MCF 10A (cell line): ENCODE measurements around the gene CHSY3. TPM values are rescaled to one million over a fixed set of nuclear protein-coding genes. Genes with fewer than 3 reads are reported as not detected.
A peak's percentile ranks its signal among the peaks of the same experiment; 100 is the strongest.

Experiments
- BruUV-seq: library from RNA; stranded (reverse); fragments of 400-500 nt; replicated peaks from 2 replicates; lab custom pipeline; 2021; lab: Mats Ljungman, UMichigan
- CTCF ChIA-PET: fragments of 300-600 bp; sonication (Branson Sonifier 250); formaldehyde crosslinking; extraction: SDS; loops from one replicate; lab custom pipeline; 2021; ENCODE audit warnings: antibody characterized with exemption, inconsistent platforms; lab: Yijun Ruan, JAX
- POLR2A ChIA-PET: fragments of 300-600, 350-650 bp; sonication (Branson Sonifier 250); formaldehyde crosslinking; extraction: SDS; loops from one replicate; lab custom pipeline; 2020; ENCODE audit warnings: antibody characterized with exemption, inconsistent platforms; lab: Yijun Ruan, JAX
- DNase-seq: peaks from one replicate; pipeline ENCODE4 v3.0.0-alpha.2; 2018; ENCODE audit not compliant: unreplicated experiment
- H3K27ac Mint-ChIP-seq: one replicate; pipeline ENCODE4 v1.8.0; 2022; ENCODE audit warnings: mild to moderate bottlenecking, low read depth, mixed read lengths; ENCODE audit not compliant: unreplicated experiment
- H3K27me3 Mint-ChIP-seq: one replicate; pipeline ENCODE4 v1.8.0; 2022; ENCODE audit warnings: mixed read lengths; ENCODE audit not compliant: insufficient read depth, unreplicated experiment
- H3K36me3 Mint-ChIP-seq: one replicate; pipeline ENCODE4 v1.8.0; 2022; ENCODE audit warnings: mild to moderate bottlenecking, moderate library complexity, mixed read lengths; ENCODE audit not compliant: insufficient read depth, unreplicated experiment
- H3K4me1 Mint-ChIP-seq: one replicate; pipeline ENCODE4 v1.8.0; 2022; ENCODE audit warnings: mixed read lengths; ENCODE audit not compliant: insufficient read depth, unreplicated experiment
- H3K4me3 Mint-ChIP-seq: one replicate; pipeline ENCODE4 v1.8.0; 2022; ENCODE audit warnings: mild to moderate bottlenecking, moderate library complexity, mixed read lengths; ENCODE audit not compliant: unreplicated experiment
- H3K9me3 Mint-ChIP-seq: one replicate; pipeline ENCODE4 v1.8.0; 2022; ENCODE audit warnings: mixed read lengths; ENCODE audit not compliant: unreplicated experiment
- intact Hi-C: fragments of 100-400 bp; cut with micrococcal nuclease; formaldehyde crosslinking; loops from 2 replicates; pipeline ENCODE4 v1.14.1; 2022
- total RNA-seq: library from RNA; stranded (reverse); gene quantifications from 2 replicates; pipeline ENCODE4 v1.2.3, GENCODE V29; 2022
- TF ChIP-seq, protein P1 (sequence below): fragments of 200-600 bp; IDR thresholded peaks from one replicate; pipeline ENCODE4 v1.8.0; 2022; ENCODE audit warnings: antibody characterized with exemption, mild to moderate bottlenecking; ENCODE audit not compliant: unreplicated experiment

The CHSY3 gene
- total RNA-seq, 1 experiment from 2014 or later = 0.82 TPM

DNA sequence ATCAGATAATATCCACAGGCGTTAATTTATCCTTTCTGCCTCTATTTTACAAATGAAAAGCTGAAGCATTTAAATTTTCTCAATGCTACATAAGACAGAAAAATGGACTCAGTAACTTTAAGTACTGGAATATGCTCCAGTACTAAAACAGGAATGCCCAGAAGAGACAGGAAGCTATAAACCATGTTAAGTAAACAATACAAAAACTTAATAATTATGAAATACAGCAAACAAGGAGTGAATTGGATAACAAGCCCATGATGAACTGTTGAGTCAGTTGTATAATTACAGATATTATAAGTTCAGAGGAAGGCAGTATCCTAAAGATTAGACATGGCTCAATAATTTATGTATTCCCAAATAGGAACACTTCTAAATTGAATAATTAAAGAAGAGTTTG lies 148.5 kb downstream of the CHSY3 start:
- Mint-ChIP-seq H3K4me3 (no peak overlapping the region), H3K4me1 (peaks cover 5% of the 10 kb centered on the region), H3K36me3 (no peaks in the 10 kb centered on the region), H3K27me3 (no peaks in the 10 kb centered on the region), H3K9me3 (no peaks in the 10 kb centered on the region), H3K27ac (no peak overlapping the region)
- POLR2A ChIA-PET = no interaction called here
- BruUV-seq = no TSS peak
- TF ChIP-seq, protein P1, sequence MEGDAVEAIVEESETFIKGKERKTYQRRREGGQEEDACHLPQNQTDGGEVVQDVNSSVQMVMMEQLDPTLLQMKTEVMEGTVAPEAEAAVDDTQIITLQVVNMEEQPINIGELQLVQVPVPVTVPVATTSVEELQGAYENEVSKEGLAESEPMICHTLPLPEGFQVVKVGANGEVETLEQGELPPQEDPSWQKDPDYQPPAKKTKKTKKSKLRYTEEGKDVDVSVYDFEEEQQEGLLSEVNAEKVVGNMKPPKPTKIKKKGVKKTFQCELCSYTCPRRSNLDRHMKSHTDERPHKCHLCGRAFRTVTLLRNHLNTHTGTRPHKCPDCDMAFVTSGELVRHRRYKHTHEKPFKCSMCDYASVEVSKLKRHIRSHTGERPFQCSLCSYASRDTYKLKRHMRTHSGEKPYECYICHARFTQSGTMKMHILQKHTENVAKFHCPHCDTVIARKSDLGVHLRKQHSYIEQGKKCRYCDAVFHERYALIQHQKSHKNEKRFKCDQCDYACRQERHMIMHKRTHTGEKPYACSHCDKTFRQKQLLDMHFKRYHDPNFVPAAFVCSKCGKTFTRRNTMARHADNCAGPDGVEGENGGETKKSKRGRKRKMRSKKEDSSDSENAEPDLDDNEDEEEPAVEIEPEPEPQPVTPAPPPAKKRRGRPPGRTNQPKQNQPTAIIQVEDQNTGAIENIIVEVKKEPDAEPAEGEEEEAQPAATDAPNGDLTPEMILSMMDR = no peak
- DNase-seq = peak; percentile 35
- CTCF ChIA-PET = interaction anchor here (0.9 kb wide), 1 partner anchor 12 kb away, joined by 3 read pairs; no protein-coding TSS in a partner anchor
- intact Hi-C loops = no loop called here

GRCh38 chr5:130055572-130055971 lies 151.3 kb downstream of the CHSY3 start:
- TF ChIP-seq, protein P1 = no peak
- intact Hi-C loops = no loop called here
- Mint-ChIP-seq H3K36me3 (no peaks in the 10 kb centered on the region), H3K27ac (no peak overlapping the region), H3K4me3 (no peak overlapping the region), H3K9me3 (peaks cover 12% of the 10 kb centered on the region), H3K27me3 (no peaks in the 10 kb centered on the region), H3K4me1 (peaks cover 5% of the 10 kb centered on the region)
- BruUV-seq = no TSS peak
- POLR2A ChIA-PET = interaction anchor here (0.5 kb wide), 1 partner anchor 1739 kb away, joined by 3 read pairs; no protein-coding TSS in a partner anchor
- no peak for DNase-seq
- CTCF ChIA-PET = interaction anchor here (0.6 to 1.1 kb wide), 4 partner anchors 25 to 959 kb away, joined by 3 to 5 read pairs (median 4); no protein-coding TSS in a partner anchor

DNA sequence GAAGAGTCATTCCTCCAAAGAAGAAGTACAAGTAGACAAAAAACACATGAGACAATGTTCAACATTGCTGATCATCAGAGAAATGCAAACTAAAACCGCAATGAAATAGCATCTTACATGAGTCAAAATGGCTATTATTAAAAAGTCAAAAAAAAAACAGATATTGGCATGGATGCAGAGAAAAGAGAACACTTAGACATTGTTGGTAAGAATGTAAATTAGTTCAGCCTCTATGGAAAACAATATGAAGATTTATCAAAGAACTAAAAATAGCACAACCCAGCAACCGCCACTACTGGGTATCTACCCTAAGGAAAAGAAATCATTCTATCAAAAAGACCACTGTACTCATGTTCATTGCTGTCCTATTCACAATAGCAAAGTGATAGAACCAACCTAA lies 157.5 kb downstream of the CHSY3 start:
- TF ChIP-seq, protein P1 = no peak
- CTCF ChIA-PET = no interaction called here
- POLR2A ChIA-PET = interaction anchor here (0.6 to 0.8 kb wide), 2 partner anchors 11 to 682 kb away, joined by 3 read pairs; no protein-coding TSS in a partner anchor
- intact Hi-C loops = no loop called here
- Mint-ChIP-seq H3K36me3 (no peaks in the 10 kb centered on the region), H3K4me3 (no peak overlapping the region), H3K27ac (no peak overlapping the region), H3K9me3 (peaks cover 12% of the 10 kb centered on the region), H3K27me3 (no peaks in the 10 kb centered on the region), H3K4me1 (no peaks in the 10 kb centered on the region)
- no TSS peak for BruUV-seq
- no peak for DNase-seq

DNA sequence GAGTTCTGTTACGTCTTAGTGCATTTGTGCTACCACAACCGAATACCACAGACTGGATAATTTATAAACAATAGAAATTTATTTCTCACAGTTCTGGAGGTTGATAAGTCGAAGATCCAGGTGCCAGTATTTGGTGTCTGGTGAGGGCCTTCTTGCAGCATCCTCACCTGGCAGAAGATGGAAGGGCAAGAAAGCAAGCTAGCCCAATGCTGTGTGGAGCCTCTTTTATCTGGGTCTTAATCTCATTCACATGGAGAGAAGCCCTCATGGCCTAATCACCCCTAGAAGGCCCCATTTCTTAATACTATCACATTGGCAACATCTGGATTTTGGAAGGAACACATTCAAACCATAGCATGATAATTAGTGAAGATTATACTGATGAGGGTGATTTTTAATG lies 159.3 kb downstream of the CHSY3 start:
- H3K9me3 Mint-ChIP-seq = peaks cover 12% of the 10 kb centered on the region
- no peaks in the 10 kb centered on the region for H3K4me1 Mint-ChIP-seq
- BruUV-seq = no TSS peak
- H3K27me3 Mint-ChIP-seq = no peaks in the 10 kb centered on the region
- no peak overlapping the region for H3K27ac Mint-ChIP-seq
- no peak overlapping the region for H3K4me3 Mint-ChIP-seq
- no peaks in the 10 kb centered on the region for H3K36me3 Mint-ChIP-seq
- intact Hi-C loops = no loop called here
- CTCF ChIA-PET = interaction anchor here (1.1 kb wide), 1 partner anchor 105 kb away, joined by 4 read pairs; no protein-coding TSS in a partner anchor
- no peak for DNase-seq
- TF ChIP-seq, protein P1 = no peak
- POLR2A ChIA-PET = no interaction called here
